Measurements from ENCODE around the gene BRF1.

DNA sequence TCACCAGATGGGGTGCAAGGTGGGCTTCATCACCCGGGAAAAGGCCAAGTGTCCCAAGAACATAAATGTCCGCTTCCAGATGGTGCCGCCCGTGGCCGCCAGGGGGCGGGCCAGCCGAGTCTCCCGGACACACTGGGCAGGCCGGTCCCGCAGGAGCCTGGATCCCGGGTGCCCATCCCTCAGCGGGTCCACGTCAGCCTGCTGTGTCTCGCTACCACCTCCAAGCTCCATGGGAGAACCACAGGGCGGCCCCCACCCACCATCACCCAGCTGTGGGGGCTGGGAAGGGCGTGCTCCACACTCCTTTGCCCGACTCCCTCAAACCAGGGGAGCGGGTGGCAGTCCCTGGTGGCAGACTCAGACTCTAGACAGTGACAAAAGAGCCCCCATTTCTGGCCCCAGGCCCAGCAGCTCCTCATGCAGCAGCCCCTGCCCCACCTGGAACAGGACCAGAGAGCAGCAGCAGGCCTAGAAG is 97.7 kb downstream of the BRF1 start:
- TF ChIP-seq, protein P1, sequence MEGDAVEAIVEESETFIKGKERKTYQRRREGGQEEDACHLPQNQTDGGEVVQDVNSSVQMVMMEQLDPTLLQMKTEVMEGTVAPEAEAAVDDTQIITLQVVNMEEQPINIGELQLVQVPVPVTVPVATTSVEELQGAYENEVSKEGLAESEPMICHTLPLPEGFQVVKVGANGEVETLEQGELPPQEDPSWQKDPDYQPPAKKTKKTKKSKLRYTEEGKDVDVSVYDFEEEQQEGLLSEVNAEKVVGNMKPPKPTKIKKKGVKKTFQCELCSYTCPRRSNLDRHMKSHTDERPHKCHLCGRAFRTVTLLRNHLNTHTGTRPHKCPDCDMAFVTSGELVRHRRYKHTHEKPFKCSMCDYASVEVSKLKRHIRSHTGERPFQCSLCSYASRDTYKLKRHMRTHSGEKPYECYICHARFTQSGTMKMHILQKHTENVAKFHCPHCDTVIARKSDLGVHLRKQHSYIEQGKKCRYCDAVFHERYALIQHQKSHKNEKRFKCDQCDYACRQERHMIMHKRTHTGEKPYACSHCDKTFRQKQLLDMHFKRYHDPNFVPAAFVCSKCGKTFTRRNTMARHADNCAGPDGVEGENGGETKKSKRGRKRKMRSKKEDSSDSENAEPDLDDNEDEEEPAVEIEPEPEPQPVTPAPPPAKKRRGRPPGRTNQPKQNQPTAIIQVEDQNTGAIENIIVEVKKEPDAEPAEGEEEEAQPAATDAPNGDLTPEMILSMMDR (IDR thresholded peaks at IDR 0.05), result peak; percentile 87 to 94 (median 89)
- TF ChIP-seq EP300 (IDR thresholded peaks at IDR 0.05), result no peak

Measured in ovary (tissue), 3 donors.